M059J (cell line): ENCODE data around the gene ZNF697. TPM values are rescaled to one million over a fixed set of nuclear protein-coding genes. Genes with fewer than 3 reads are reported as not detected.
"Not testable (repeated sequence)": the region's sequence is repeated elsewhere in the genome, so short reads cannot be mapped to it uniquely, and the experiment has no call there.

Experiments used
- DNase-seq: peaks from one replicate; pipeline ENCODE4 v3.0.0-alpha.2; 2012; ENCODE audit warnings: low read depth
- total RNA-seq: library from RNA; depleted of rRNA; stranded (reverse); fragments of >200 nt; shearing (Covaris generic); gene quantifications from 2 replicates; pipeline ENCODE4 v1.2.3, GENCODE V29; 2014; rRNA removed

Gene ZNF697
- total RNA-seq, 1 experiment from 2014 or later = 5.2 TPM

GRCh38 chr1:119602789-119603188, 45.3 kb downstream of the ZNF697 start:
- not testable (repeated sequence) for DNase-seq

DNA sequence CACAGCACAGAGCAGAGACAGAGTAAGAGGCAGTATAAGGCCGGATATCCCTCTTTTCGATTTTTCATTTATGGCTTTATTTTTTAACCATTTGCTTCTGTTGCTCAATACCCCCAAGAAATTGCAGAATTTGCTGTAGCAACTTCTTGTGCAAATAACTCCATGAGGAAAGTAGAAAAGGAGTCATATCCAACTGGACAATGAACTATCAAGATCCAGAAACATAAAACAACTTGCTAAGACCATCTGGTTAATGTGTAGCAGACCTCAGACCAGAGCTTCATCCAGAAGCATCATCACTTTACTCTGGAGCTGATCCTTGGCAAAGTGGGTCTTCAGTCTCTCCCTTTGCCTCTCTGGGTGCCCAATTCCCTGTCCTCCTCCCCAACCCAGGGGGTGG, 45.9 kb downstream of the ZNF697 start:
- no peak for DNase-seq

- DNase-seq = no peak
Measured at GRCh38 chr1:119600976-119601375, 47.1 kb downstream of the ZNF697 start.

DNA sequence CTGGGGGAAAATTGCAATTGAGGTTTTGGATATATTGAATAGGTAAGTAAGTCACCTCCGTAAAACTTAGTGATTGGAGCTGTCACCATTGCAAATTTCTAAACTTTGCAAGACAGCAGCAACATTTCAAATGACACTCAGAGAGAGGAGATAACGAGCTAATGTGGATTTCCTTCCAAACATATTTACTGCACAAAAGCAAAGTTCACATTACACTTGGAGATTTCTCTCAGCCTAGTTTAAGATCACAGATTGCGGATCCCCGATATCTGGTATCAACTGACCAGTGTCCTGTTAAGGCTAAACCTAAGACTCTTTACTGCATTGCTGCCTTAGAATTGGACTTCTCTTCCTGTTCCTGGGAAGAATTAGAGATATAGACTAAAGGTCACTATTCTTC, 47.5 kb downstream of the ZNF697 start:
- DNase-seq = no peak

DNA sequence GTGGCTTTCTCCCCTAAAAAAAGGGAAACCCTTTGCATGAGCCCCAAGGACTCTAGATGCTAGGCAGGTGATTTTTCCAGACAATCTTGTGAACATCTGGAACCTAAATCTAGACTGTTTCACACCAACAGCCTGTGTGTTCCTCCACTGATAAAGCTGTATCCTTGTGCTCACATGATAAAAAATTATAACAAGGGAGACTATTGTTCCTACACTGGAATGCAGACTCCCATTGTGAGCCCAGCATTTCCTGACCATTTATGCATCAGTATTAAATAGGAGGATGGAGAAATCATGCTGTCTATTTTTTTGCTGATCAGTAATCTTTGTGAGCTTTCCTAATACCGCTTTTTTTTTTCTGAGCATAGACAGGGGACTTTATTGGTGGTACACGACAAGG, 52.5 kb downstream of the ZNF697 start:
- DNase-seq = no peak

DNA sequence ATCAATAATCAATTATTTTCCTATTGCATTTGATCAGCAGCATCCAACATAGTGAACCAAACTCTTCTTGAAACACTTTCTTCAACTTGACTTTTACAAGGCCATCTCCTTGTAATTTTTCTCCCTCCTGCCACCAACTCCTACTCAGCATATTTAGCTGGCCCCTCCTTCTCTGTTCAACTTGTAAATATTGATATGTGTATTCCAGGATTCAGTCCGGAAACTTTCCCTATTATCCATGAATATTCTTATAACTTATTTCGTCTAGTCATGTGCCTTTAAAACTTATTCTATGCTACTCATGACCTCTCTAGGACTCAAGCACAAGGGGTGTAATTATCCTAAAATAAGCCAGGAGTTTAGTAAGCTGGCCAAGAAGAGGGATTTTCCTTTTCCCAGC, 52.9 kb downstream of the ZNF697 start:
- no peak for DNase-seq

GRCh38 chr1:119594376-119594775, 53.7 kb downstream of the ZNF697 start:
- no peak for DNase-seq

DNA sequence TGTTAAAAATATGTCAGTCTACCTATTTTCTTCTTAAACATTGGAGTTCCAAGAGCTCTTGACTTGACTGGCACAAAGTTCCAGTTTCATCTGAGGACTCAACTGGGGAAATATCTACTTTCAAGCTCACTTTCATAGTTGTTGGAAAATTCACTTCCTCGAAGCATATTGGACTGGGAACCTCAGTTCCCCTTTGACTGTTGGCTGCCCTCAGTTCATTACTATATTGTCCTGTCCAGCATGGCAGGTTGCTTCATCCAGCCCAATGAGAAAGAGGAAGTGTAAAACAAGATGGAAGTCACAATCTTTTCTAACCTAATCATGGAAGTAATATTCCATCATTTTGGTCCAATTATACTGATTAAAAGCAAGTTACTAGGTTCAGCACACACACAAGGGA, 54.3 kb downstream of the ZNF697 start:
- DNase-seq = no peak

DNA sequence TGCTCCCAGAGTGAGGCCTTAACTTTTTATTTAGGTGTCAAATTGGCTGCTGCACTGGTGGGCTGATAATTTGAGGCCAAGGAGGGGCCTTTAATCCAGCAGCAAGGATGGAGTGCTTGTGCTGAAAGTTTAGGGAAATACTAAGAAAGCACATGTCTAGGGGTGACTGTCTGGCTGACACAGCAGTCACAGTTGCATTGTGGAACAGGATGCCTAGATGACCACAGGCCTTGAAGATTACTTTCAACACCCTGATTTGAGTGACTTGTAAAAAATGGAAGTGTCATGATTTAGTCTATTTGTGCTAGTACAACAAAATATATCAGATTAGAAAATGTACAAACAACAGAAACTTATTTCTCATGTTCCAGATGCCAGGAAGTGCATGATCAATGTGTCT, 57.7 kb downstream of the ZNF697 start:
- no peak for DNase-seq

DNA sequence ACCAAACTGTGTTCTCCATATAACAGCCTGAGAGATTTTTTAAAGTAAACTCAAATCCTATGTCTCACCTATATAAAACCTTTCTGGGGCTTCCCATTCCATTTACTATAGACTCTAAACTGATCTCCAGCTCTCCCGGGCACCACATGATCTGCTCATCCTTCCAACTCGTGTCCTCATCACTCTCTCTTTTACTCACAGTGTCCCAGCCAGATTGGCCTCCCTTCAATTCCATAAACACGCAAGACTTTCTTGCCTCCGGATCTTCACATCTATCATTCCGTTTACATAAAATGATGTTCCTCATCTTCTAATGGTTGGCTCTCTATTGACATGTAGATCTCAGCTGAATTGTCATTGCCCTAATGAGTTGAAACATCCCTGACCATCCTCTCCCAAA, 59.4 kb downstream of the ZNF697 start:
- DNase-seq = no peak

- DNase-seq = peak; percentile 62
Measured at GRCh38 chr1:119587341-119587740, 60.7 kb downstream of the ZNF697 start.

DNA sequence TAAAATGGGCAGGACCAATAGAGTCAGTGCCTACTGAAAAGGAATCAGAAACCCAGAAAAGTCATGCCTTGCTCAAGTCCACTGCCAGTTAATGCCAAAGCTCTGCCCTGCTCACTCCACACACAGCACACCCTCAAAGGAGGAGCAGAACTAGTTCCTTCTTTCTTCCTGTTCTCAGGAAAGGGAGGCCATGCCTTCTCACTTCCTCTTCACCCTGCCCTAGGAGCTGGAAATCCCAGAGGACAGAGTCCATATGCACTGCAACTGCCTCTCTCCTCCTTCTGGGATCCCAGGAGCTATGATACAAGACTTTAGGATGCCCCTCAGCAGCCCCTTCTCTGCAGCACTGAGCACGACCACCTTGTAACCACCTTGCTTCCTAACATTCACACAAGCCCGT, 62.3 kb downstream of the ZNF697 start:
- DNase-seq = not testable (repeated sequence)

DNA sequence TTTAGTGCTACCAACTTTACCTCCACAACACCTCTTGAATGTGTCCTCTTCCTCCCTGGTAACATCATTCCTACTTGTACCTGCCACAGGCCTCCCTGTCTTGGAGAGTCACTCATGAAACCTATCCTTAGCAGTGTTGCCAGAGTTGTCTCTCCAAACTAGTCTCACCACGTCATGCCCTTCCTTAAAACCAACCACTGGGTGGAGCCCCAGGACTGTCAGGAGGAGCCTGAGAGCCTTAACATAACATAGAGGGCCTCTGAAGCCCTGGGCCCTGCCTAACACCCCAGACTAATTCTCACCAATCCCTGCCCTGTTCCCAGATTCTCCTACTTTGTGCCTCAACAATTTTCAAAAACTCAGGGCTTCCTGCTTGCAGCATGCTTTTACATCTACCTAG, 65.3 kb downstream of the ZNF697 start:
- peak; percentile 58 for DNase-seq

DNA sequence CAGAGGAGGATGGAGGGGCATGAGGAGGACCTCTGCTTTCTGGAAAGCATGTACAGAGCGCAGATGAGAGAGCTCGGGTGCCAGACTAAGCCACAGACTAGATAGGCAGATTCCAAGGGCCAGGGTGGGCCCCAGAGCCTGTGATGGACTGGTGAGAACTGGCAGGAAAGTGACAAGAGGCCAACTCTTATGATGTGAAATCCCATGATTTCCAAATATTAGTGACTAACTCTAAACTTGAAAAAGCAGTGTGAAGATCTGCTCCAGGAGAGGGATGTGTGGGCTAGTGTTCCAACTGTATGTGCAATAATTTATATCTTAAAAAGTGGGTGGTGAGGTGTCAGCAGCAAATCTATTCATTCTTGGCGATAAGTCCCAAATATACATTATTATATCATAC, 67.0 kb downstream of the ZNF697 start:
- not testable (repeated sequence) for DNase-seq

DNA sequence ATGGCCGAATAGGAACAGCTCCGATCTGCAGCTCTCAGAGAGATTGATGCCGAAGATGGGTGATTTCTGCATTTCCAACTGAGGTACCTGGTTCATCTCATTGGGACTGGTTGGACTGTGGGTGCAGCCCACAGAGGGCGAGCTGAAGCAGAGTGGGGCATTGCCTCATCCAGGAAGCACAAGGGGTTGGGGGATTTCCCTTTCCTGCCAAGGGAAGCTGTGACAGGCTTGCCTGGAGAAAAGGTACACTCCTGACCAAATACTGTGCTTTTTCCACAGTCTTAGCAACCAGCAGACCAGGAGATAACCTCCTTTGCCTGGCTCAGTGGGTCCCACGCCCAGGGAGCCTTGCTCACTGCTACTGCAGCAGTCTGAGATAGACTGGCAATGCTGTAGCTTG, 74.2 kb downstream of the ZNF697 start:
- DNase-seq = no peak

GRCh38 chr1:119569930-119570622, 78.0 kb downstream of the ZNF697 start:
- not testable (repeated sequence) for DNase-seq

Other genes with a start within 250 kb of the ZNF697 start
- gene HSD3B2, start 233.1 kb downstream of the ZNF697 start, total RNA-seq = not detected in 2 replicates
- gene HSD3B1, start 141.1 kb downstream of the ZNF697 start, total RNA-seq = not detected in 2 replicates
- gene PHGDH, start 63.7 kb upstream of the ZNF697 start, total RNA-seq = 35.5 and 52.1 TPM in 2 replicates
- not detected in 2 replicates for gene HMGCS2, start 120.6 kb upstream of the ZNF697 start, total RNA-seq
- 0.17 TPM in 1 of 2 replicates, not detected in the other for gene REG4, start 163.2 kb upstream of the ZNF697 start, total RNA-seq
- gene ADAM30, start 248.2 kb upstream of the ZNF697 start, total RNA-seq = not detected in 2 replicates